ENCODE results near the gene CACNB1.

CACNB1 gene

GRCh38 chr17:39197380-39198185 lies at the start of gene CACNB1:
CACNB1 (minus strand) TSS chr17:39197669; CDS start chr17:39197495, 174 bp downstream.
- peaks cover 31 to 45% of the 10 kb centered on the region in 2 experiments for H3K4me1 ChIP-seq (ENCODE audit: control insufficient read depth in 1 of 2, insufficient read depth in 1 of 2, low read depth in 1 of 2, low read length in 1 of 2)
- peak within 1 kb of the TSS; percentile 46 to 67 for H3K4me3 ChIP-seq (ENCODE audit: low read depth in 1 of 2, low read length in 1 of 2)
- peaks cover 12% of the 10 kb centered on the region for H3K36me3 ChIP-seq
- H3K9me3 ChIP-seq, result no peaks in the 10 kb centered on the region
- TF ChIP-seq CTCF (IDR thresholded peaks at IDR 0.05), result no peak
- H3K27ac ChIP-seq, result peak within 1 kb of the TSS; percentile 91
- H3K27me3 ChIP-seq, result peaks cover 59% of the 10 kb centered on the region

GRCh38 chr17:39246274-39246673 lies 48.8 kb upstream of the CACNB1 start:
- H3K36me3 ChIP-seq, result peaks cover 8% of the 10 kb centered on the region
- H3K27ac ChIP-seq, result no peak overlapping the region
- no peak overlapping the region for H3K4me3 ChIP-seq (ENCODE audit: low read depth in 1 of 2, low read length in 1 of 2)
- peaks cover 4 to 6% of the 10 kb centered on the region in 2 experiments for H3K4me1 ChIP-seq (ENCODE audit: control insufficient read depth in 1 of 2, insufficient read depth in 1 of 2, low read depth in 1 of 2, low read length in 1 of 2)
- H3K9me3 ChIP-seq, result no peaks in the 10 kb centered on the region
- TF ChIP-seq CTCF (IDR thresholded peaks at IDR 0.05), result no peak
- peaks cover 6% of the 10 kb centered on the region for H3K27me3 ChIP-seq

GRCh38 chr17:39244600-39245570 lies 47.4 kb upstream of the CACNB1 start:
- peaks cover 8% of the 10 kb centered on the region for H3K36me3 ChIP-seq
- H3K4me1 ChIP-seq (ENCODE audit: control insufficient read depth in 1 of 2, insufficient read depth in 1 of 2, low read depth in 1 of 2, low read length in 1 of 2), result peaks cover 4 to 6% of the 10 kb centered on the region in 2 experiments
- no peak overlapping the region for H3K27ac ChIP-seq
- no peak overlapping the region for H3K4me3 ChIP-seq (ENCODE audit: low read depth in 1 of 2, low read length in 1 of 2)
- peaks cover 8% of the 10 kb centered on the region for H3K27me3 ChIP-seq
- peak; percentile 82 for TF ChIP-seq CTCF (IDR thresholded peaks at IDR 0.05)
- H3K9me3 ChIP-seq, result no peaks in the 10 kb centered on the region

- peaks cover 4 to 6% of the 10 kb centered on the region in 2 experiments for H3K4me1 ChIP-seq (ENCODE audit: control insufficient read depth in 1 of 2, insufficient read depth in 1 of 2, low read depth in 1 of 2, low read length in 1 of 2)
- H3K36me3 ChIP-seq, result peaks cover 8% of the 10 kb centered on the region
- H3K9me3 ChIP-seq, result no peaks in the 10 kb centered on the region
- peaks cover 16% of the 10 kb centered on the region for H3K27me3 ChIP-seq
- no peak overlapping the region for H3K27ac ChIP-seq
- no peak for TF ChIP-seq CTCF (IDR thresholded peaks at IDR 0.05)
- no peak overlapping the region for H3K4me3 ChIP-seq (ENCODE audit: low read depth in 1 of 2, low read length in 1 of 2)
Observed at GRCh38 chr17:39244016-39244599, 46.6 kb upstream of the CACNB1 start.

- no peaks in the 10 kb centered on the region for H3K36me3 ChIP-seq
- H3K9me3 ChIP-seq, result no peaks in the 10 kb centered on the region
- no peak for TF ChIP-seq CTCF (IDR thresholded peaks at IDR 0.05)
- no peak overlapping the region for H3K27ac ChIP-seq
- H3K27me3 ChIP-seq, result peaks cover 25% of the 10 kb centered on the region
- peaks cover 4 to 6% of the 10 kb centered on the region in 2 experiments for H3K4me1 ChIP-seq (ENCODE audit: control insufficient read depth in 1 of 2, insufficient read depth in 1 of 2, low read depth in 1 of 2, low read length in 1 of 2)
- no peak overlapping the region for H3K4me3 ChIP-seq (ENCODE audit: low read depth in 1 of 2, low read length in 1 of 2)
Observed at GRCh38 chr17:39243155-39243554, 45.7 kb upstream of the CACNB1 start.
